Measurements from ENCODE around the gene BICDL2.

BICDL2 gene

GRCh38 chr16:3045758-3046640 is 9.3 kb upstream of the BICDL2 start, which contains the start of gene MMP25:
Gene MMP25 (plus strand): TSS chr16:3046561. CDS start chr16:3046918, 357 bp downstream.
- no peak for DNase-seq

DNA sequence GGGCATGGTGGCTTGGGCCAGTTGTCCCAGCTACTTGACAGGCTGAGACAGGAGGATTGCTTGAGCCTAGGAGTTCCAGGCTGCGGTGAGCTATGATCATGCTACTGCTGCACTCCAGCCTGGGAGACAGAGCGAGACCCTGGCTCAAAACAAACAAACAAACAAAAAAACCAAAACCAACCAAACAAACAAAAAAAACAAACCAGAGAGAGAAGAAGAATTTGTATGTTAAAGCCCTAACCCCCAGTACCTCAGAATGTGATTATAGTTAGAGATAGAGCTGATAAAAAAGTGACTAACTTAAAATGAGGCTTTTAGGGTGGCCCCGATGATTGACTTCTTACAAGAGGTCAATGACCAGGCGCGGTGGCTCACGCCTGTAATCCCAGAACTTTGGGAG is 8.0 kb upstream of the BICDL2 start:
- DNase-seq, result no peak

- DNase-seq, result no peak
These were observed 5.6 kb upstream of the BICDL2 start for GRCh38 chr16:3042376-3042775.

GRCh38 chr16:3038896-3039295 is 2.2 kb upstream of the BICDL2 start:
- no peak for DNase-seq

DNA sequence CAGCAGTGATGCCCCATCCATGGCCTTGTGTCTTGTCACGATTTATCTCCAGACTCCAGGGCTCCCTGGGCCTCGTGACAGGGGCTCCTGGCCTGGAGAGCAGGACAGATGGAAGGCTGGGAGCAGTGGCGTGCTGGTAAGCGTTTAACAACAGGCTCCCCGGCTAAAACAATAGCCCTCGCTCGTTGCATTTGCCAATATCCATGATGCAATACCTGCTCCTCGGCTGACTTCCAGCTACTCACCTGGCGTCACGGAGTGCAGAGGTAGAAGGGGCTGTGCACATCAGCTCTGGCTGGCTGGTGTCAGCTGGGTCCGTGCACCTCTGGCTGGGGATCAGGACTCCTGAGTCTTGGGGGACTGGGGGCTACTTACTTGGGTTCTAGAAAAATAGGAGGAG is 1.5 kb upstream of the BICDL2 start:
- DNase-seq, result peak; percentile 60

GRCh38 chr16:3035972-3036725 is 595 bp downstream of the BICDL2 start:
- DNase-seq, result no peak

- no peak for DNase-seq
These were observed 1.3 kb downstream of the BICDL2 start for GRCh38 chr16:3035289-3035971.

GRCh38 chr16:3032624-3033023 is 4.1 kb downstream of the BICDL2 start:
- no peak for DNase-seq

- DNase-seq, result no peak
These were observed 6.2 kb downstream of the BICDL2 start for GRCh38 chr16:3030222-3031212.

GRCh38 chr16:3029491-3030221 is 7.1 kb downstream of the BICDL2 start:
- no peak for DNase-seq

DNA sequence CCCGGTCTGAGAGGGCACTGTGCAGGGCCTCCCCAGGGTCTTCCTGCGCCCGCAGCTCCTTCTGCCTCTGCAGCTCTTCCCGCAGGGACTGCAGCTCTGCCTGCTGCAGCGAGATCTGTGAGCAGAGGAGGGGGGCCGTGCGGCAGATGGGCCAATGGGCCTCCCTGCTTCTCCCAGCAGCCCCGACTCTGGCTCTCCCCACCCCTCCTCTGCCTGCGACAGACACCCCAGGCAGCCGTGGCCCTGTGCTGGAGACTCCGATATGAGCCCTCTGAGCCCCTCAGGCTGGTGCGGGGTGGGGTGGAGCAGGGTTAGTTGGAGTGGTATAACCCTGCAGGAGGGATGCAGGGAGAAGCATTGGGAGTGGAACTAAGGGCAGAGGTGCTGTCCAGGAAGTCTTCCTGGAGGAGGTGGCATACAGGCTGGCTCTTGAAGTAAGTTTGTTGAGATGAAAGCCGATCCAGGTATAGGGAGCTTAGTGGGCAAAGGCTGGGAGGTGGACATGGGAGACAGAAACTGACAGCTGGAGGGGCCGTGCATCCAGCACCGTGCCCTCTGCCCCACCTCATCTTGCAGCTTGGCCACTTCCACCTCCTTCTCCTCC is 7.9 kb downstream of the BICDL2 start:
- DNase-seq, result no peak

- DNase-seq, result peak; percentile 69
These were observed 8.6 kb downstream of the BICDL2 start for GRCh38 chr16:3027983-3028715.

DNA sequence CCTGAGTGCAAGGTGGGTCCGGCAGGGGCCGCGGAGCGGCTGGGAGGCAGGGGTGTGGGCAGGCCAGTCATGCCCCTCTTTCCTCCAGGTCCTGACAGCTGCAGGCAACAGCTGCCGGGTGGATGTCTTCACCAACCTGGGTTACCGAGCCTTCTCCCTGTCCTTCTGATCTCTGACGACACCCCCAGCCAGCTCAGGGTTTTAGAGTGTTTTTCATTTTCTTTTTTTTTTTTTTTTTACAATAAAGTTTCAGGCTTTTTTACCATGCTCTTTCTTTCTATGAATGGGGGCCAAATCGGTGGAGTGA is 9.3 kb downstream of the BICDL2 start:
- no peak for DNase-seq

GRCh38 chr16:3026609-3027488 is 9.9 kb downstream of the BICDL2 start:
- no peak for DNase-seq

DNA sequence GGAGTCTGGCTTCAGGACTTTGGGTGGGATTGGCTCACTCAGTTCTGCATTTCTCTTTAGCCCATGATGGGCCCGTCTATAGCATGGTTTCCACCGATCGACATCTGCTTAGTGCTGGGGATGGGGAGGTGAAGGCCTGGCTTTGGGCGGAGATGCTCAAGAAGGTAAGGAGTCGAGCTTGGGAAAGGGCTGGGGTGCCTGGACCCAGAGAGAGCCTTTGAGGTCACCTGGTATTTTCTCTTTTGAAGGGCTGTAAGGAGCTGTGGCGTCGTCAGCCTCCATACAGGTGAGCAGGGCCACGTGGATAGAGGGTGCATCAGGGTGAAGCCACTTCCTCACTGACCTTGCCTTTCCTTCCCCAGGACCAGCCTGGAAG is 10.8 kb downstream of the BICDL2 start:
- DNase-seq, result no peak

DNA sequence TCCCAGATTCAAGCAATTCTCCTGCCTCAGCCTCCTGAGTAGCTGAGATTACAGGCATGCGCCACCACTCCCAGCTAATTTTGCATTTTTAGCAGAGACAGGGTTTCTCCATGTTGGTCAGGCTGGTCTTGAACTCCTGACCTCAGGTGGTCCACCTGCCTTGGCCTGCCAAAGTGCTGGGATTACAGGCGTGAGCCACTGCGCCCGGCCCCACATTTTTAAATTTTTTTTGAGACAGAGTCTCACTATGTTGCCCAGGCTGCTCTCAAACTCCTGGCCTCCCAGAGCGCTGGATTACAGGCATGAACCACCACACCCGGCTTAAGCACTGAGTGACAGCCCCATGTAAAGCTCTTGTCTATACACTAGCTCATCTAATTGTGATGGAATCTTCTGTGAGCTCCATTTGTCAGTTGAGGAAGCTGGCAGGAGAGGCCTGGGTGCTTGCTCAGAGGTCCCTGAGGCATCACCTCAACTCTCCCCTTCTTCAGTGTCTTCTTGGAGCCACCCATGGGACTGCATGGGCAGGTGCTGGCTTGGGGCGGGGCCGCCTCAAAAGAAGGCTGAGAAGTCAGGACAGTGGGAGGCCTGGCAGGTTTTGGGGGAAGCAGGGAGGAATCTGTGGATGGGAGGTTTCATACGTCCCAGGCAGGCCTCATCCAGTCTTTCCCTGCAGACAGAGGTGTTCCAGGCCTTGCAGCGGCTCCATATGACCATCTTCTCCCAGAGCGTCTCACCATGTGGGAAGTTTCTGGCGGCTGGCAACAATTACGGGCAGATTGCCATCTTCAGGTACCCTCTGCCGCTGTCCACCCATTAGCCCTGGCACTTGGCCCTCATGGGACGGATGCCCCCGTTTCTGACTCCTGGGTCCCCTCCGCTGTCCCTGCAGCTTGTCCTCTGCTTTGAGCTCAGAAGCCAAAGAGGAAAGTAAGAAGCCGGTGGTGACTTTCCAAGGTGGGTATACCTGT is 11.4 kb downstream of the BICDL2 start:
- DNase-seq, result no peak

DNA sequence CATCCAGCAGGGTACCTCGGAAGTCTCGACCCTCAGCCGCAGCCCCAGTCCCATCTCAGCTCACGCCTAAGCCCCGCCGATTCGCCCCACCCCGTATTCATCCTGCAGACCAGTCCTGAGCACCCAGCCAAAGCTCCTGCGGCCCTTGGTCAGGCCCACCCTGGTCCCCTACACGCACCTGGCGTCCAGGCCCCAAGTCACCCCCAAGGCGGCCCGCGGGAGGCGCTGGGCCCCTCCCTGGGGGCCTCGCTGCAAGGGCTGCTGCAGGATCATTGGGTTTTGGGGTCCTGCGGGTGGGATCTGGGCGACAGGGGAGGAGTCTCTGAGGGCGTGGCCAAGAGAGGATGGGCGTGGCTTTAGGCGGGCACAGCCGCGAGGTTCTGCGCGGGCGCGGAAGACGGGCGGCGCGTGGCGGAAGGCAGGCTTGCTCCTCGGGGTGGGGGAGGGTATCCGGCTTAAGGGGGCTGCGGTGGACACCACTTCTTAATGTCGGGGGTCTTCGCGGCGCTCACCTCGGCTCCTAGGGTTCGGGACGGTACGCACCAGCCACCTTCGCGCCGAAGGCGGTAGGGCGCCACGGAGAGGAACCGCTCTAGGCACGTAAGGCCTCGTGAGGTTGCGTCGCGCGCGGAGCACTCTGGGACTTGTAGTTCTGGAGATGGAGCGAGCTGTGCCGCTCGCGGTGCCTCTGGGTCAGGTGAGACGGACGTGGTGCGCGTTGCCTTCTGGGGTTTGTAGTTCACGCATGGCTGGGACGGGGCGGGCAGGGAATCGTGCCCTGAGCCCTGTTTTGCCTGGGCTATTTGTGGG is 12.9 kb downstream of the BICDL2 start, which contains the start of the genes HCFC1R1 and THOC6:
Gene HCFC1R1 (minus strand): TSS at position 274 of the 810 bp plus-strand sequence. CDS start 1 bp downstream, at position 273.
Gene THOC6 (plus strand): TSS at position 367 of the 810 bp plus-strand sequence. CDS start 292 bp downstream, at position 659.
- DNase-seq, result peak; percentile 89
